ENCODE data around the gene GAS2L2.
A peak's percentile ranks its signal among the peaks of the same experiment; 100 is the strongest.

GRCh38 chr17:35766903-35767510 is 14.0 kb upstream of the GAS2L2 start:
- TF ChIP-seq REST (IDR thresholded peaks at IDR 0.05; ENCODE audit: insufficient read depth in 1 of 2, low read depth in 2 of 2, low read length in 1 of 2): no peak
- TF ChIP-seq CTCF (IDR thresholded peaks at IDR 0.05): peak; percentile 77
- no peak for TF ChIP-seq POLR2AphosphoS5 (IDR thresholded peaks at IDR 0.05; ENCODE audit: low read depth, low read length)

All from Panc1 (cell line).